C4-2B (cell line): Measurements from ENCODE around the gene ACSM6.

Experiments
- H3K27ac ChIP-seq: fragments of 450-650 bp; 2 replicates; pipeline ENCODE4 v1.5.1; 2017
- CTCF ChIP-seq: fragments of 450-650 bp; conservative IDR thresholded peaks from 2 replicates; pipeline ENCODE4 v1.5.1; 2017; ENCODE audit warnings: mild to moderate bottlenecking
- ZFX ChIP-seq: fragments of 450-650 bp; IDR thresholded peaks from 2 replicates; pipeline ENCODE4 v1.6.1; 2017

The ACSM6 gene, protein sequence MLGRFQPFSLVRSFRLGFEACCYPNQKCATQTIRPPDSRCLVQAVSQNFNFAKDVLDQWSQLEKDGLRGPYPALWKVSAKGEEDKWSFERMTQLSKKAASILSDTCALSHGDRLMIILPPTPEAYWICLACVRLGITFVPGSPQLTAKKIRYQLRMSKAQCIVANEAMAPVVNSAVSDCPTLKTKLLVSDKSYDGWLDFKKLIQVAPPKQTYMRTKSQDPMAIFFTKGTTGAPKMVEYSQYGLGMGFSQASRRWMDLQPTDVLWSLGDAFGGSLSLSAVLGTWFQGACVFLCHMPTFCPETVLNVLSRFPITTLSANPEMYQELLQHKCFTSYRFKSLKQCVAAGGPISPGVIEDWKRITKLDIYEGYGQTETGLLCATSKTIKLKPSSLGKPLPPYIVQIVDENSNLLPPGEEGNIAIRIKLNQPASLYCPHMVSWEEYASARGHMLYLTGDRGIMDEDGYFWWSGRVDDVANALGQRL

DNA sequence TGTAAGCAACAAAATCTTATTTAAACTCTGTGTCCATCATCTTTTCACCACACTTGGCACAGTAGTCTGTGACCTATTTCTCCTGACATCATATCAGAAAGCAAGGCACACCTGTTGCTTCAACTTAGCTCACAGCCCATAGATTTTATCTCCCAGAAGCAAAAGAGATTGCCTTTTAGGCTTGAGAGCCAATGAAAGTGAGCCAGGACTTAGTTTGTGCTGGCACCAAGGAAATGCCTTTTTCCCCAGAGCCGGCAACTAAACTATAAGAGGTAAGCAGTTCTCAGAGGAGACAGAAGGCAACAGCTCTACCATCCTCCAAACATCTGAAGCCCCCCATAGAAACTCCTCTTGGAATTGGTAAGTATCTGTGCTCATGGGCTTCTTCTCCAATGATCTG, at the start of gene ACSM6:
TSS of gene ACSM6 (plus strand) at position 295 of the 400 bp plus-strand sequence. CDS start 248 bp downstream, outside the sequence.
- TF ChIP-seq CTCF = no peak
- H3K27ac ChIP-seq = no peak within 1 kb of the TSS

DNA sequence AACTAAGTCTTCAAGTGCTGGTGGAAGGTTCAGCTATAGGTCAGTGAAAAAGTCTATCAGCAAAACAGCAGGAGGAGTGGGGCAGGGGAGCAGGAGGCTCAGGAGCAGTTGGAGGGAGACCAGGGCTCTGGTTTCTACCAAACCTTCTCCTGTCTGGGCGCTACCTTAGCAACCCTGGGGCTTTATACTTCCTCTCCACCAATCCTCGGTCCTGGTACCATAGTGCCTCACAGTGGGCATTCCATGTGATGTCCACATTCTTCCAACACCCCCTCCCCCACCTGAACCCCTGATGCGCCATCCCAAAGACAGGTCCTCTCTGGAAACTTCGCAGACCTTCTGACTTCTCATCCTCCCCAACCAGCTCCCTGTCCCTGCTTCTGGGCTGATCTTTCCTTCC, 25.3 kb upstream of the ACSM6 start:
- TF ChIP-seq ZFX (no peak), CTCF (no peak)
- H3K27ac ChIP-seq = no peak overlapping the region

DNA sequence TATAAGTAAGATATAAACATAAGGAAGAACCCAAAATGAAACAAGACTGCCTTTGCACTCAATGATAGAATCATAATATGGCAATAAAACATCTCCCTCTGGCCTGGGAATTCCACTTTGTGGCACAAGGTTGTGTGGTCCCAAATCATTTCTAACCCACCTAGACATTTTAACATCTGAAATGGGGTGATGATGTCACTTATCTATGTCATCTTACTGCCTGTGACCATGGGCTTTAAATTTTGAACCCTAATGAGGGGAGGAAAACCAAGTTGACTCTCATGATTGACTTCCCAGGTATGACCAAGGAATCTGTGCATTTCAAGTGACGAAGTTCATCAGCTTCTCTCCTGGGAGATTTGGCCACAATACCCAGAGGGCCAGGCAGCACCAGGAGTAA, 24.5 kb upstream of the ACSM6 start:
- no peak overlapping the region for H3K27ac ChIP-seq
- TF ChIP-seq ZFX (no peak), CTCF (no peak)

GRCh38 chr10:95170790-95171189, 23.2 kb upstream of the ACSM6 start:
- TF ChIP-seq CTCF (no peak), ZFX (no peak)
- no peak overlapping the region for H3K27ac ChIP-seq

DNA sequence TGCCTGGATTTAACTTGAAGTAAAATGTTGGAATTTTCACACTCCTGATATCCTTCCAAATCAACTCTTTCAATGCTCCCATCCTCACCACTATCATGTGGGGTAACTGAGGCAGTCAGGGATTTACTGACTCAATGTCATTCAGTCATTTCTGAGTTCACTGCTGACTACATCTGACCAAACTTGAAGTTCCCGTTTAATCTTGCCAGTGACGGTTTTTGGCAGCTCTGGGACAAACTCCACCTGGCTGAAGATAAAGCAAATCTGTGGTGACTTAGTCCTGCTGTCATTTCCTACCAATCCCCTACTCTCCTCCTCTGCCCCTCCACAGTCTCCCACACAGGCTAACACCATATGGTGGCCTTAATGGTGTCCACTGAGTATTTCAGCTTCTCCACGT, 22.7 kb upstream of the ACSM6 start:
- TF ChIP-seq CTCF (no peak), ZFX (no peak)
- H3K27ac ChIP-seq = no peak overlapping the region

DNA sequence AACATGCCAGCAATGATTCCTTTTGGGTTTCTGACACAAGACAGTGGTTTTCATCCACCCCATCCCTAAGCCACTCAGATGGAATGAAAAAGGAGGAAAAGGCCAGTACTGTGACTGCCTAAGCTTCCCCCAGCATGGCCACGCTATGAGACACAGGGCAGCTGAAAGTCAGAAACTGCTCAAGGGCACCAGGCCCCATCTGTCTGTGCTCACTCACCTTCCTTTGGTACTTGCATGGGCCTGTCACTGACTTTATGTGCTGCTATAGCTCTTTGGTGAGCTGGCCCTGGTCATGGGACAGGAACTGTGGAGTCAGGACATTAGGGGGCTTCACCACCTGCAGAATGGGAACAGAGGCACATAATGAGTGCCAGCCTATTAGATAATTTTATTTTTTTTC, 21.2 kb upstream of the ACSM6 start:
- TF ChIP-seq CTCF = no peak
- no peak for TF ChIP-seq ZFX
- no peak overlapping the region for H3K27ac ChIP-seq

DNA sequence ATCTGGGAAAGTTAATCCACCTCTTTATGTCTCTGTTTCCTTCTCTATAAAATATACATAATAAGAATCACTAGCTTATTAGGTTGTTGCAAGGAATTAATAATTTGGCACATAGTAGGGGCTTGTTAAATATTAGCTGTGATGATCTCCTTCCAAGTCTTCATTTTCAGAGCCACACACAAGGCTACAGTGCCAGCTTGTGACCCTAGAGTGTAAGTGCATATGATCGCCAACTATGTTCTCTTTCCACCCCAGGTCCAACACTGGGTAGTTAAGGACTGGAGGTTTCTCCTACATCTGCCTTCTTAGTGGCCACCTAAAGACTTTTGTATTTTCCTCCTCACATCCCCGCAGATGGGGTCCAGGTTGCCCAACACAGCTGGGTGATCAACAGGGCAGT, 17.9 kb upstream of the ACSM6 start:
- TF ChIP-seq ZFX = no peak
- no peak for TF ChIP-seq CTCF
- no peak overlapping the region for H3K27ac ChIP-seq
